Measurements from ENCODE around the gene MPG.

DNA sequence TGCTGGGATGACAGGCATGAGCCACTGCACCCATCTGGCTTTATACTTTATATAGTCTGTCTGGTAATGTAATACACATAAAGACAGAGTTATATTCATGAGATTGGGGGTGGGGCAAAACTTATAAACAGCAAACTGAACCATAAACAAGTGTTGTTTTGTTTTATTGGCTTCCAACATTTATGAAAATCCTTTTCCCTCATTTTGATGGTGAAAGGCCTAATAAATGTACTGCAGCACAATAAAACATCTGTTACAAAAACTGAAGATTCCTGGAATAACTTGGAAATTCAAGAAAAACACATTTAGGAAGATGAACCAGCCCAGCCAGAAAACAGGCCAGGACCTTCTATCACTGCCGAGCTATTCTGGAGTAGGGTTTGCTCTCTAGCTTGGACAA, 44.3 kb downstream of the MPG start:
- TF ChIP-seq, protein P1, sequence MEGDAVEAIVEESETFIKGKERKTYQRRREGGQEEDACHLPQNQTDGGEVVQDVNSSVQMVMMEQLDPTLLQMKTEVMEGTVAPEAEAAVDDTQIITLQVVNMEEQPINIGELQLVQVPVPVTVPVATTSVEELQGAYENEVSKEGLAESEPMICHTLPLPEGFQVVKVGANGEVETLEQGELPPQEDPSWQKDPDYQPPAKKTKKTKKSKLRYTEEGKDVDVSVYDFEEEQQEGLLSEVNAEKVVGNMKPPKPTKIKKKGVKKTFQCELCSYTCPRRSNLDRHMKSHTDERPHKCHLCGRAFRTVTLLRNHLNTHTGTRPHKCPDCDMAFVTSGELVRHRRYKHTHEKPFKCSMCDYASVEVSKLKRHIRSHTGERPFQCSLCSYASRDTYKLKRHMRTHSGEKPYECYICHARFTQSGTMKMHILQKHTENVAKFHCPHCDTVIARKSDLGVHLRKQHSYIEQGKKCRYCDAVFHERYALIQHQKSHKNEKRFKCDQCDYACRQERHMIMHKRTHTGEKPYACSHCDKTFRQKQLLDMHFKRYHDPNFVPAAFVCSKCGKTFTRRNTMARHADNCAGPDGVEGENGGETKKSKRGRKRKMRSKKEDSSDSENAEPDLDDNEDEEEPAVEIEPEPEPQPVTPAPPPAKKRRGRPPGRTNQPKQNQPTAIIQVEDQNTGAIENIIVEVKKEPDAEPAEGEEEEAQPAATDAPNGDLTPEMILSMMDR (IDR thresholded peaks at IDR 0.05): no peak
- TF ChIP-seq POLR2A (IDR thresholded peaks at IDR 0.05): no peak

Data from lower leg skin (tissue), 3 donors.